GM12892 (cell line): ENCODE results near the gene PARP4.
"Not testable (repeated sequence)": the region's sequence is repeated elsewhere in the genome, so short reads cannot be mapped to it uniquely, and the experiment has no call there.

Source experiments
- DNase-seq: peaks from one replicate; pipeline ENCODE4 v3.0.0; 2011; ENCODE audit not compliant: insufficient read length
- FAIRE-seq: peaks from 2 replicates; lab custom pipeline; 2011; peaks lifted over from hg19 to GRCh38; lab: Jason Lieb, UNC
- POLR2A ChIP-seq: IDR thresholded peaks from 2 replicates; pipeline ENCODE4 v1.6.1; 2011; ENCODE audit warnings: low read depth, low read length, control low read depth
- POLR2AphosphoS5 ChIP-seq: IDR thresholded peaks from 2 replicates; pipeline ENCODE4 v1.6.1; 2011; ENCODE audit warnings: low read depth, low read length, control low read depth
- TAF1 ChIP-seq: IDR thresholded peaks from 2 replicates; pipeline ENCODE4 v1.6.1; 2011; ENCODE audit warnings: low read depth, mild to moderate bottlenecking, control low read depth, low read length, borderline replicate concordance

PARP4 gene

DNA sequence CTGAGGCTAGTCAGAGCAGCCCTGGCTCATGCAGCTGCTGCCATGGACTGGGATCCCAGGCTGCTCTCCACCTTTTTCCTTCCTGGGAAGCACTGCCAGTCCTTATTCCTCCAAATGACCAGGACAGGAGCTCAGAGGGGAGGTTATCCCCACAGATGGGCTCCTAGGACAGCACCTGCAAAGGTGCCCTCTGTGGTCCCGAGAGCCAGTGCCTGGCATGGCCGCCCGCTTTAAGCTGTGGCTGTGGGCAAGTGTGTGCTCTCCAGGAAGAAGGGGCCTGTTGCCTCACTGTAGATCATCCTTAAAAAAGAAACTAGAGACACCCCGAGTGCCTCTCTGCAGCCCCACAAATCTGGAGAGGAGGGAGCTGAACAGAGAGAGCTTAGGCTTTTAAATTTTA is 119.6 kb downstream of the PARP4 start:
- FAIRE-seq (no peak), DNase-seq (no peak)
- TF ChIP-seq POLR2AphosphoS5 (no peak), POLR2A (no peak), TAF1 (no peak)

DNA sequence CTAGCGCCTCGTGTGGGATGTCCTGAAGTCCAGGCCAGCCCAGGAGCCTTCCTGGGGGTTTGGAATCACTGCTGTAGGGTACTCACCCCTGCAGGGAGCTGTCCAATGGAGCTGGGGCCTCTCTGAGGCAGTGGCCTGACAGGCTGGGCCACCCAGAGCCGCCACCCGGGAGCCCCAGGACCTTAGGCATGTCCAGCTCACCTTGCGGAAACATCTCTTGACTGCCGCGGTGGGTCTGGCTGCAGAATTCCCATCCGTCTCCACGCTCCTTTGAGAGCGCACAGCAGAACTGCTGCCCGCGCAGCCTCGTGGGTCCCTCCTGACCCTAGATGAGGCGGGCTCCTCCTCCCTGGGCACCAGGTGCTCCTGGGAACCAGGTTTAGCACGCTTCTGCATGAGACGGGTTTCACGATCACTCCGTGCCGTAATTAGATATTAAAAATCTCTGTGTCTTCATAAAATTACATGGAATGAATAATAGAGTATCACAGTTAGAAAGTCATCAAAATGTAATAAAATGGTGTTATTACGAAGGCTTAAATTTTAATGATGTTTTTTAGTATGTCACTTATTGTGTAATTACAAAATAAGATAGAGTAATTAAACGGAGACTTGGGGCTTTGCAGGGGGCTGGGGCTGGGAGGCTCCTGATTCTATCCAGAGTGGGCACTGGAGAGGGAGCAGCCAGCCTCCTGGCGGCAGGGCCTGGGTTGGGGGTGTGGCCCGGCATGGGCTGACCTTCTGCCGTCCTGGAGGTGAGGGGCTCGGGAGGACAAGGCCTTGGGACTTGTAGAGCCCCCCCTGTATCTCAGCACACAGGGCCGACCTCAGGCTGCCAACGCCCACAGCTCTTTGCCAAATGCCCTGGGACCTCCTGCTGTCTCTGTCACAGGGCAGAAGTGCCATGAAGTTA is 120.6 kb downstream of the PARP4 start:
- not testable (repeated sequence) for FAIRE-seq, DNase-seq

- FAIRE-seq, DNase-seq: not testable (repeated sequence)
These were observed 121.8 kb downstream of the PARP4 start for GRCh38 chr13:24390795-24391194.

- DNase-seq (no peak), FAIRE-seq (no peak)
- TF ChIP-seq POLR2A, result no peak
- TF ChIP-seq TAF1, result no peak
- TF ChIP-seq POLR2AphosphoS5, result no peak
These were observed 123.1 kb downstream of the PARP4 start for GRCh38 chr13:24389506-24389905.

- DNase-seq, FAIRE-seq: not testable (repeated sequence)
These were observed 123.8 kb downstream of the PARP4 start for GRCh38 chr13:24388743-24389142.

GRCh38 chr13:24386816-24387708 is 125.5 kb downstream of the PARP4 start:
- no peak for FAIRE-seq
- no peak for DNase-seq
- no peak for TF ChIP-seq POLR2A
- no peak for TF ChIP-seq TAF1

- no peak for FAIRE-seq
- no peak for DNase-seq
- no peak for TF ChIP-seq POLR2A
- TF ChIP-seq TAF1, result no peak
- no peak for TF ChIP-seq POLR2AphosphoS5
These were observed 126.7 kb downstream of the PARP4 start for GRCh38 chr13:24385902-24386301.

DNA sequence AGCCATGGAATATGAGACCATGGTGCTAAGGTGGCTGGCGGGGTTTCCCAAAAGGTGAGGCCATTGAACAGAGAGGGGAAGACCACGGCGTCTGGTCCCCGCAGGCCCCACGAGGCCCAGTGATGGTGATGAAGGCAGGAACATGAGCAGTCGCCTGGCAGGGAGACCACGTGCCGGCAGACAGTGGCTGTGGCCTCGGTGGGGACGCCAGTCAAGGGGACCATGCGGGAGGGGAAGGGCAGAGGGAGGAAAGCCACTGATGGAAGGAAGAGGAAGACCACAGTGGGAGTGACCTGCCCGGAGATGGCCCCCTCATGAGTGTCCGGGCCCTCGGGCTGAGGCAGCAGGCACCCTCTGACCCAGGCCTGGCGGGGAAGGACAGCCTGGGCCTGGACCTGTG is 127.6 kb downstream of the PARP4 start:
- not testable (repeated sequence) for DNase-seq
- peak; percentile 76 for FAIRE-seq

- not testable (repeated sequence) for DNase-seq, FAIRE-seq
These were observed 128.5 kb downstream of the PARP4 start for GRCh38 chr13:24384091-24384490.

DNA sequence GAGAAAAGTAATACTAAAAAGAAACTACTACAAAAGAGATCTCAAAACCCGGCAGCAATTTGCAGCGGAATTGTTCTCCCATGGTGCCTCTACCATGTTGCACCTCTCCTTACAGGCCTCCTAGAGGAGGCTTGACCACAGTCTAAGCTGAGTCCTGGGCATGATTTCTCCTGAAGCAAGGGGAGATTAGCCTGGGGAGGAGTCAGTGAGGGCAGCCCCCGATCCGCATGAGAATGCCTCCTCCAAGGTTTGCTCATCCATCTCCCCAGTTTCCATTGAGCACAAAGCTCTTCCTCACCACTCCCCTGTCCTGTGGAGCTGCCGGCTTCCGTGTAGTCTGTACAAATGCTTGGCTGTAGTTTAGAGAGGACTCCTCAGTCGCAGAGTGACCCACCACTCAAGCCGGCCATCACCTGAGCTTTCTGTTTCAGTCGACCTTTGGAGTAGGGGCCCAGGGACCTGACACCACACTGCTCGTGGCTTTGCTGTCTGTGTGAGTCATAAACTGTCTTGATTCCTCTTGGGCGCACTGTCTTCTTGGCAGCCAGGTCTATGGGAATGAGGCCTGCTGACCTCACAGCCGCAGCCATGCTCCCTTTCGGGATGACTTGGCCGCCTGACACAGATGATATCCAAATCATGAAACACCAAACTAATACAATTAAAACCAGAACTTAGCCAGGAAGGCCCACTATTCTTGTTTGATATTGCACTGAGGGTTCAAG is 130.9 kb downstream of the PARP4 start:
- no peak for FAIRE-seq
- no peak for DNase-seq
- TF ChIP-seq TAF1 (no peak), POLR2A (no peak), POLR2AphosphoS5 (no peak)

DNA sequence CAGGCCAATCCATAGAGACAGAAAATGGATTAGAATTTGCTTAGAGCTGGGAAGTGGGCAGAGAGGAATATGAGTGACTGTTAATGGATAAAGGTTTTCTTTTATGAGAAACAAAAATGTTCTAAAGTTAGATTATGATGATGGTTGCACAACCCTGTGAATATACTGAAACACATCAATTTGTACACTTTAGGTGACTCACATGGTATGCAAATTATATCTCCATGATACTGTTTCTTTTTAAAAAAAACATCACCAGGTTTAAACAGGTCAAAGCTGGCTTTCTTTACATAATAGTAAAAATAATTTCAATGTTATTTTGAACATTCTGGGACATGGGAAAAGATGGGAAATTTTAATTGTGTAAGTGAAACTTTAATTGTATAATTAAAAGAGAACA is 131.7 kb downstream of the PARP4 start:
- not testable (repeated sequence) for DNase-seq

DNA sequence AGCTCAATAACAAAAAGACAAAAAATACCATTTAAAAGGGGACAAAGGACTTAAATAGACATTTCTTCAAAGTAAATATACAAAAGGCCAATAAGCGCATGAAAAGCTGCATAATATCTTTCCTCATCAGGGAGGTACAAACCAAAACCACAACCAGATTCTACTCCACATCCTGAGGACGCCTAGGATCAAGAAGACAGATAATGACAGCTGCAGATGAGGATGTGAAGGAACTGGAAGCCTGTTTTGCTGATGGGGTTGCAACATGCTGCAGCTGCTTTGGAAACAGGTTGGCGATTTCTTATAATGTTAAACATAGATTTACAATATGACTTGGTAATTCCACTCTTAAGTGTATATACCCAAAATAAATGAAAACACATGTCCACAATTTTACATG is 132.4 kb downstream of the PARP4 start:
- FAIRE-seq, DNase-seq: not testable (repeated sequence)

More for the DNA sequence above, 131.7 kb downstream of the PARP4 start:
- FAIRE-seq, result not testable (repeated sequence)

DNA sequence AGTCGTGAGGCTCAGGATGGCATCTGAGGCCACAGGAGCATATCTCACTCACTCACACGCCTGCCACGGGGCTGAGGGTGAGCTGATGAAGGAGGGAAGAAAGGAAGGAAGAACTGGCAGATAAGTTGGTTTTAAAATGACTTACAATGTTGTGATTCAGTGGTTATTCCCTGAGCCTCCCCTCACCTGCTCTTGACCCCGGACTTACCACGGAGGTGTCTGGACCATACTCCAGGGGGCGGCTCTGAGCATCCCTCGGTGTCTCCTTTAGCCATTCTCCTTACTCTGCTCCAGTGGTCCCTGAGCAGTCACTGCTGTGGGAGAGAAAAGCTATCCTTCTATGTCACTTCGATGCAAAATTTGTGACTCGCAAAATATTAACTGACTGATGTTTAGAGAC is 141.3 kb downstream of the PARP4 start:
- not testable (repeated sequence) for DNase-seq, FAIRE-seq
